GM23248 (cell line): ENCODE results near the gene F10.

ENCODE experiments used
- EZH2 ChIP-seq: fragments of 200-600 bp; sonication (generic); IDR thresholded peaks from 2 replicates; pipeline ENCODE4 v1.6.1; 2018; ENCODE audit warnings: antibody characterized with exemption, mild to moderate bottlenecking; ENCODE audit not compliant: insufficient read depth, poor library complexity, severe bottlenecking
- EZH2phosphoT487 ChIP-seq: fragments of 200-600 bp; sonication (generic); IDR thresholded peaks from 2 replicates; pipeline ENCODE4 v1.6.1; 2018; ENCODE audit warnings: antibody characterized with exemption, moderate library complexity, mild to moderate bottlenecking, low read depth; ENCODE audit not compliant: insufficient read depth

DNA sequence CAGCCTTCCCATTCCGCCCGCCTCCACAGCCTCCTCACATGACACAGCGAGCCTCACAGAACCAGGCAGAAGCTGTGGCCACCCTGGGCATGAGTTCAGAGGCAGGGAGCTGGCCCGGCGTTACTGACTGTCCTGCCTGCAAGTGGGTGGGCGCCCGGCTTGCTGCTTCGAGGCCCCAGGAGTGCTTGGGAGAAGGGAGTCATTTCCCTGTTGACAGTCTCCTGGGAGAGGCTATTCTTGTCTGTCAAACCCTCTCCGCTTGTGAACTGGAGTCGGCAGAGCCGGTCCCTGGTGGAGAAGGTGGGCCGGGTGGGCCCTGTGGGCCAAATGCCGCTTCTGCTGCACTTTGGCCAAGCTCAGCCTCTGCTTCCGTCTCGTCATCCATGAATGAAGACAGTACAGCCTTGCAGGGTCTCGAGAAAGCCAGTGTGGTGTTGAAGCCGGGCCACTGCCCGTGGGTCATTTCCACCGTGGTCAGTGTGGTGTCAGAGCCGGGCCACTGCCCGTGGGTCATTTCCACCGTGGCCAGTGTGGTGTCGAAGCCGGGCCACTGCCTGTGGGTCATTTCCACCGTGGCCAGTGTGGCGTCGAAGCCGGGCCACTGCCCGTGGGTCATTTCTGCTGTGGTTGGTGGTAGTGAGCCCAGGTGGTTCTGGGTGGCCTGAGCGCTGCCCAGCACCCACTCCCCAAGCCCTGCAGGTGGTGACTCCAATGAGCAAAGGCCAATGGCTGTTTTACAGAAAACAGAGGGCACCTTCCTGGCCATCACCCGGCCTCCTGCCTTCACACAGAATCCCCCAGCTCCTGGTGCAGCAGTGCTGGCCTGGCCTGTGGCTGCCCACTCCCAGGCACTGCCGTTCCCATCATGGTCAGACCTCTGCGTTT is 30.5 kb upstream of the F10 start:
- TF ChIP-seq EZH2, result no peak
- TF ChIP-seq EZH2phosphoT487, result no peak
